Measurements from ENCODE around the gene KLF1. TPM values are rescaled to one million over a fixed set of nuclear protein-coding genes. Genes with fewer than 3 reads are reported as not detected.
A peak's percentile ranks its signal among the peaks of the same experiment; 100 is the strongest.

Gene KLF1
- total RNA-seq, 1 donor from 2014 or later, result not detected

- Mint-ChIP-seq H3K27me3 (peaks cover 46% of the 10 kb centered on the region), H3K36me3 (no peaks in the 10 kb centered on the region), H3K27ac (peak overlapping the region; percentile 58), H3K4me3 (peak overlapping the region; percentile 77), H3K9me3 (no peaks in the 10 kb centered on the region), H3K4me1 (ENCODE audit: unreplicated experiment) (peaks cover 9% of the 10 kb centered on the region)
- no peak for DNase-seq (ENCODE audit: extremely low spot score, unreplicated experiment)
- no peak for TF ChIP-seq CTCF (conservative IDR thresholded peaks at IDR 0.05)
Measured at GRCh38 chr19:12886651-12886968, 391 bp downstream of the KLF1 start.

- Mint-ChIP-seq H3K9me3 (no peaks in the 10 kb centered on the region), H3K36me3 (no peaks in the 10 kb centered on the region), H3K27ac (peak overlapping the region; percentile 58), H3K27me3 (peaks cover 46% of the 10 kb centered on the region), H3K4me3 (peak overlapping the region; percentile 77), H3K4me1 (ENCODE audit: unreplicated experiment) (peaks cover 6% of the 10 kb centered on the region)
- TF ChIP-seq CTCF (conservative IDR thresholded peaks at IDR 0.05), result peak; percentile 8
- no peak for DNase-seq (ENCODE audit: extremely low spot score, unreplicated experiment)
Measured at GRCh38 chr19:12885749-12886650, 1.0 kb downstream of the KLF1 start.

- H3K36me3 Mint-ChIP-seq, result no peaks in the 10 kb centered on the region
- H3K4me1 Mint-ChIP-seq (ENCODE audit: unreplicated experiment), result no peaks in the 10 kb centered on the region
- peaks cover 46% of the 10 kb centered on the region for H3K27me3 Mint-ChIP-seq
- H3K4me3 Mint-ChIP-seq, result peak overlapping the region; percentile 87
- peak; percentile 86 for DNase-seq (ENCODE audit: extremely low spot score, unreplicated experiment)
- no peaks in the 10 kb centered on the region for H3K9me3 Mint-ChIP-seq
- H3K27ac Mint-ChIP-seq, result peak overlapping the region; percentile 88
- TF ChIP-seq CTCF (conservative IDR thresholded peaks at IDR 0.05), result peak; percentile 69
Measured at GRCh38 chr19:12884926-12885748, 1.9 kb downstream of the KLF1 start.

GRCh38 chr19:12884627-12884925, 2.4 kb downstream of the KLF1 start:
- H3K36me3 Mint-ChIP-seq, result no peaks in the 10 kb centered on the region
- peak overlapping the region; percentile 87 for H3K4me3 Mint-ChIP-seq
- no peak overlapping the region for H3K27ac Mint-ChIP-seq
- DNase-seq (ENCODE audit: extremely low spot score, unreplicated experiment), result no peak
- H3K4me1 Mint-ChIP-seq (ENCODE audit: unreplicated experiment), result no peaks in the 10 kb centered on the region
- H3K9me3 Mint-ChIP-seq, result no peaks in the 10 kb centered on the region
- H3K27me3 Mint-ChIP-seq, result peaks cover 46% of the 10 kb centered on the region
- no peak for TF ChIP-seq CTCF (conservative IDR thresholded peaks at IDR 0.05)

- H3K27me3 Mint-ChIP-seq, result peaks cover 46% of the 10 kb centered on the region
- no peaks in the 10 kb centered on the region for H3K9me3 Mint-ChIP-seq
- H3K36me3 Mint-ChIP-seq, result no peaks in the 10 kb centered on the region
- no peak for DNase-seq (ENCODE audit: extremely low spot score, unreplicated experiment)
- peak overlapping the region; percentile 40 for H3K4me3 Mint-ChIP-seq
- no peak for TF ChIP-seq CTCF (conservative IDR thresholded peaks at IDR 0.05)
- no peak overlapping the region for H3K27ac Mint-ChIP-seq
- H3K4me1 Mint-ChIP-seq (ENCODE audit: unreplicated experiment), result no peaks in the 10 kb centered on the region
Measured at GRCh38 chr19:12884202-12884601, 2.8 kb downstream of the KLF1 start.
